IMR-90 (cell line): ENCODE results near the gene DDX24. TPM values are rescaled to one million over a fixed set of nuclear protein-coding genes. Genes with fewer than 3 reads are reported as not detected.
A peak's percentile ranks its signal among the peaks of the same experiment; 100 is the strongest.

Experiments
- ATAC-seq: fragments of 200-7000 bp; cut with Tn5 transposase; 2 replicates; pipeline ENCODE4 v1.9.1; 2020; ENCODE audit warnings: low read depth, mild to moderate bottlenecking, moderate library complexity
- BruUV-seq: library from RNA; stranded (reverse); fragments of 400-500 nt; replicated peaks from 2 replicates; lab custom pipeline; 2021; lab: Mats Ljungman, UMichigan
- CTCF ChIA-PET: fragments of 300-600 bp; formaldehyde crosslinking; extraction: SDS; loops from one replicate; lab custom pipeline; 2021; ENCODE audit warnings: antibody characterized with exemption; lab: Yijun Ruan, JAX
- POLR2A ChIA-PET: fragments of 300-600 bp; sonication (Branson Sonifier 250); formaldehyde crosslinking; loops from one replicate; lab custom pipeline; 2022; ENCODE audit warnings: antibody characterized with exemption; ENCODE audit not compliant: unreplicated experiment; lab: Charles Lee
- DNase-seq: peaks from one replicate; pipeline ENCODE4 v3.0.0; 2013
- H2AFZ ChIP-seq: replicated peaks from 2 replicates; pipeline ENCODE3; 2013; ENCODE audit warnings: low read length, mild to moderate bottlenecking; ENCODE audit not compliant: poor library complexity
- H2AK5ac ChIP-seq: 2 replicates; pipeline ENCODE4 v1.6.1; 2013; ENCODE audit warnings: low read depth, low read length, inconsistent platforms
- H2AK9ac ChIP-seq: replicated peaks from 2 replicates; pipeline ENCODE3; 2013; ENCODE audit warnings: mild to moderate bottlenecking, low read depth, low read length, moderate library complexity; ENCODE audit not compliant: poor library complexity
- H2BK120ac ChIP-seq: 2 replicates; pipeline ENCODE4 v1.6.1; 2013; ENCODE audit warnings: low read depth, low read length, inconsistent platforms
- H2BK15ac ChIP-seq: 3 replicates; pipeline ENCODE4 v1.6.1; 2013; ENCODE audit warnings: low read depth, low read length, inconsistent platforms
- H2BK20ac ChIP-seq: 2 replicates; pipeline ENCODE4 v1.6.1; 2013; ENCODE audit warnings: low read depth, mild to moderate bottlenecking, inconsistent platforms, low read length, moderate library complexity
- H2BK5ac ChIP-seq: 2 replicates; pipeline ENCODE4 v1.6.1; 2013; ENCODE audit warnings: mild to moderate bottlenecking, low read depth, low read length, inconsistent platforms; ENCODE audit not compliant: poor library complexity, severe bottlenecking
- H3K14ac ChIP-seq: replicated peaks from 2 replicates; pipeline ENCODE4 v1.6.1; 2013; ENCODE audit warnings: low read depth, low read length, inconsistent platforms
- H3K18ac ChIP-seq: 2 replicates; pipeline ENCODE4 v1.6.1; 2013; ENCODE audit warnings: low read depth, low read length, control low read depth
- H3K23ac ChIP-seq: 2 replicates; pipeline ENCODE4 v1.6.1; 2013; ENCODE audit warnings: low read depth, low read length, inconsistent platforms
- H3K27ac ChIP-seq: 2 replicates; pipeline ENCODE4 v1.5.1; 2013; ENCODE audit warnings: mild to moderate bottlenecking, control low read depth, low read length; ENCODE audit not compliant: insufficient read depth
- H3K27me3 ChIP-seq: 2 replicates; pipeline ENCODE4 v1.6.1; 2013; ENCODE audit warnings: low read length; ENCODE audit not compliant: control insufficient read depth, insufficient read depth
- H3K36me3 ChIP-seq: 2 replicates; pipeline ENCODE4 v1.6.1; 2013; ENCODE audit warnings: low read length, mixed read lengths; ENCODE audit not compliant: control insufficient read depth, insufficient read depth
- H3K4ac ChIP-seq: 2 replicates; pipeline ENCODE4 v1.6.1; 2013; ENCODE audit warnings: low read depth, low read length, inconsistent platforms
- H3K4me1 ChIP-seq: 2 replicates; pipeline ENCODE4 v1.6.1; 2013; ENCODE audit warnings: low read length, mixed read lengths; ENCODE audit not compliant: control insufficient read depth, insufficient read depth
- H3K4me2 ChIP-seq: 2 replicates; pipeline ENCODE4 v1.6.1; 2013; ENCODE audit warnings: low read depth, mild to moderate bottlenecking, control low read depth, low read length, moderate library complexity
- H3K4me3 ChIP-seq: 2 replicates; pipeline ENCODE4 v1.5.1; 2013; ENCODE audit warnings: low read depth, mild to moderate bottlenecking, control low read depth, low read length, moderate library complexity; ENCODE audit not compliant: insufficient read depth
- H3K56ac ChIP-seq: 2 replicates; pipeline ENCODE4 v1.6.1; 2013; ENCODE audit warnings: low read length, inconsistent platforms; ENCODE audit not compliant: insufficient read depth; ENCODE audit errors: extremely low read depth
- H3K79me1 ChIP-seq, 2 experiments: 2 replicates each; pipeline ENCODE4 v1.6.1; 2013; ENCODE audit warnings: low read length in 2 of 2, inconsistent platforms in 1 of 2, low read depth in 1 of 2
- H3K9ac ChIP-seq: 2 replicates; pipeline ENCODE4 v1.6.1; 2013; ENCODE audit warnings: low read depth, low read length, control low read depth
- H3K9me1 ChIP-seq: 2 replicates; pipeline ENCODE4 v1.6.1; 2013; ENCODE audit warnings: low read length, inconsistent platforms; ENCODE audit not compliant: insufficient read depth
- H3K9me3 ChIP-seq: 2 replicates; pipeline ENCODE4 v1.6.1; 2013; ENCODE audit warnings: low read length; ENCODE audit not compliant: control insufficient read depth, insufficient read depth
- H4K20me1 ChIP-seq: 2 replicates; pipeline ENCODE4 v1.6.1; 2013; ENCODE audit warnings: low read length, inconsistent platforms; ENCODE audit not compliant: insufficient read depth
- H4K5ac ChIP-seq: 2 replicates; pipeline ENCODE4 v1.6.1; 2013; ENCODE audit warnings: mild to moderate bottlenecking, low read depth, low read length, control low read depth
- H4K8ac ChIP-seq, 2 experiments: 2 replicates each; pipeline ENCODE4 v1.6.1; 2013; ENCODE audit warnings: low read depth in 2 of 2, low read length in 2 of 2, control low read depth in 1 of 2, inconsistent platforms in 1 of 2
- H4K91ac ChIP-seq: 2 replicates; pipeline ENCODE4 v1.6.1; 2013; ENCODE audit warnings: low read depth, low read length, inconsistent platforms; ENCODE audit not compliant: insufficient read depth
- CEBPB ChIP-seq: IDR thresholded peaks from 2 replicates; pipeline ENCODE4 v1.6.1; 2012; ENCODE audit warnings: low read depth, low read length, improper control_type of control experiment
- CTCF ChIP-seq: conservative IDR thresholded peaks from 2 replicates; pipeline ENCODE4 v1.5.1; 2012; ENCODE audit warnings: mild to moderate bottlenecking, low read depth, low read length, improper control_type of control experiment
- MAFK ChIP-seq: IDR thresholded peaks from 2 replicates; pipeline ENCODE4 v1.6.1; 2012; ENCODE audit warnings: low read depth, low read length, improper control_type of control experiment
- MAZ ChIP-seq: IDR thresholded peaks from 2 replicates; pipeline ENCODE4 v1.6.1; 2012; ENCODE audit warnings: low read depth, mild to moderate bottlenecking, low read length, improper control_type of control experiment, moderate library complexity, borderline replicate concordance
- MXI1 ChIP-seq: IDR thresholded peaks from 2 replicates; pipeline ENCODE4 v1.6.1; 2012; ENCODE audit warnings: low read depth, mild to moderate bottlenecking, low read length, moderate library complexity, borderline replicate concordance
- POLR2A ChIP-seq: IDR thresholded peaks from 2 replicates; pipeline ENCODE4 v1.6.1; 2012; ENCODE audit warnings: mild to moderate bottlenecking, low read depth, low read length
- RAD21 ChIP-seq: IDR thresholded peaks from 2 replicates; pipeline ENCODE4 v1.6.1; 2012; ENCODE audit warnings: low read length, improper control_type of control experiment
- RCOR1 ChIP-seq: IDR thresholded peaks from 2 replicates; pipeline ENCODE4 v1.6.1; 2012; ENCODE audit warnings: mild to moderate bottlenecking, low read length, improper control_type of control experiment; ENCODE audit not compliant: insufficient replicate concordance
- RFX5 ChIP-seq: IDR thresholded peaks from 2 replicates; pipeline ENCODE4 v1.8.0; 2012; ENCODE audit warnings: low read depth, mild to moderate bottlenecking, low read length, moderate library complexity
- SMC3 ChIP-seq: fragments of 150-350 bp; IDR thresholded peaks from 2 replicates; pipeline ENCODE4 v1.6.1; 2016; ENCODE audit warnings: low read depth, mild to moderate bottlenecking, antibody characterized with exemption, low read length, moderate library complexity
- WGBS, 2 experiments: methylation state at CpG; one replicate each; pipeline versions ENCODE4 v1.1.5 to v1.1.7; 2013; ENCODE audit warnings: missing lambda C conversion rate in 2 of 2; ENCODE audit not compliant: insufficient read length in 1 of 2; ENCODE audit errors: extremely low coverage in 2 of 2; 5-methylcytosine and 5-hydroxymethylcytosine counted together
- dilution Hi-C: fragments of 300-500 bp; cut with HindIII; formaldehyde crosslinking; loops from one replicate; pipeline ENCODE4 v1.14.3; 2018; ENCODE audit warnings: low sequenced_read_pairs; ENCODE audit not compliant: unreplicated experiment
- in situ Hi-C: fragments of 300-500 bp; cut with MboI; formaldehyde crosslinking; loops from 3 replicates; pipeline ENCODE4 v1.14.3; 2019; ENCODE audit warnings: low sequenced_read_pairs, inconsistent platforms, mixed read lengths
- intact Hi-C: fragments of 100-400 bp; cut with micrococcal nuclease; formaldehyde crosslinking; loops from 2 replicates; pipeline ENCODE4 v1.10.0; 2022
- polyA plus RNA-seq, 3 experiments: library from polyadenylated mRNA; depleted of rRNA; stranded (reverse); fragments of >200 nt; gene quantifications; 2 replicates each; pipeline ENCODE4 v1.2.3, GENCODE V29; 2012; ENCODE audit warnings: low replicate concordance in 1 of 3
- total RNA-seq: library from RNA; depleted of rRNA; stranded (reverse); fragments of >200 nt; gene quantifications from 2 replicates; pipeline ENCODE4 v1.2.3, GENCODE V29; 2012

DDX24 gene
- total and polyA plus RNA-seq, 2 of the 4 experiments (the other 2 are of a cell fraction): 134 to 155 TPM

GRCh38 chr14:94001501-94002396 lies 79.3 kb downstream of the DDX24 start:
- 0 out of 2 replicates have a peak overlapping the region, but pooled peaks have one; percentile 20 for H2BK20ac ChIP-seq
- H3K4me3 ChIP-seq: no peak overlapping the region
- POLR2A ChIA-PET: no interaction called here
- intact Hi-C loops (loop anchor here (1.0 to 5.0 kb wide), 2 partner anchors 44 to 62 kb away; no protein-coding TSS in a partner anchor), dilution Hi-C loops (no loop called here), in situ Hi-C loops (loop anchor here (5.0 kb wide), 1 partner anchor 59 kb away; no protein-coding TSS in a partner anchor)
- H4K20me1 ChIP-seq: no peaks in the 10 kb centered on the region
- H3K56ac ChIP-seq: no peak overlapping the region
- CTCF ChIA-PET: interaction anchor here (0.9 to 5.3 kb wide), 3 partner anchors 59 to 136 kb away, joined by 3 to 50 read pairs (median 8); no protein-coding TSS in a partner anchor
- H3K36me3 ChIP-seq: no peaks in the 10 kb centered on the region
- no peak overlapping the region for H4K5ac ChIP-seq
- DNase-seq (peak; percentile 67), ATAC-seq (peak; percentile 99)
- no peak overlapping the region for H2BK5ac ChIP-seq
- no peak overlapping the region for H3K18ac ChIP-seq
- no peak overlapping the region for H4K91ac ChIP-seq
- peaks cover 25% of the 10 kb centered on the region for H3K27me3 ChIP-seq
- no peak overlapping the region for H2BK15ac ChIP-seq
- 67% methylated on average over 7 of the region's 26 CpGs; no CpG with 5 or more reads in 1 of the 2 experiments for WGBS, 2 experiments
- no peaks in the 10 kb centered on the region for H3K9me1 ChIP-seq
- no peaks in the 10 kb centered on the region for H3K9me3 ChIP-seq
- H3K4me1 ChIP-seq: no peaks in the 10 kb centered on the region
- H3K4ac ChIP-seq: no peak overlapping the region
- H2BK120ac ChIP-seq: no peak overlapping the region
- H2AFZ ChIP-seq: peak overlapping the region; percentile 80
- no peak overlapping the region for H3K4me2 ChIP-seq
- no peaks in the 10 kb centered on the region for H3K79me1 ChIP-seq
- H3K27ac ChIP-seq: no peak overlapping the region
- H2AK9ac ChIP-seq: no peak overlapping the region
- no peak overlapping the region for H3K23ac ChIP-seq
- BruUV-seq: no TSS peak
- H2AK5ac ChIP-seq: peak overlapping the region; percentile 44; the same call in 1 of the 2 replicates
- no peak overlapping the region for H3K14ac ChIP-seq
- no peak for TF ChIP-seq MXI1
- TF ChIP-seq MAFK: no peak
- TF ChIP-seq SMC3: peak; percentile 99
- no peak for TF ChIP-seq RFX5
- no peak for TF ChIP-seq CEBPB
- no peak for TF ChIP-seq POLR2A
- peak; percentile 98 for TF ChIP-seq RAD21
- 0 out of 2 replicates have a peak, but pooled peaks have one; percentile 11 for TF ChIP-seq MAZ
- peak; percentile 98 for TF ChIP-seq CTCF
- TF ChIP-seq RCOR1: no peak
- no peak overlapping the region for H3K9ac ChIP-seq
- H4K8ac ChIP-seq: no peak overlapping the region
